Measurements from ENCODE around the gene PSMD9.

- TF ChIP-seq CTCF (IDR thresholded peaks at IDR 0.05; ENCODE audit: poor library complexity, severe bottlenecking) = no peak
- no peak for TF ChIP-seq EP300 (conservative IDR thresholded peaks at IDR 0.05; ENCODE audit: poor library complexity, severe bottlenecking)
- TF ChIP-seq POLR2AphosphoS5 (IDR thresholded peaks at IDR 0.05) = no peak
- no peak for TF ChIP-seq REST (IDR thresholded peaks at IDR 0.05; ENCODE audit: borderline replicate concordance)
- no peak for TF ChIP-seq TAF1 (IDR thresholded peaks at IDR 0.05; ENCODE audit: low read depth)
- TF ChIP-seq EZH2 (IDR thresholded peaks at IDR 0.05; ENCODE audit: borderline replicate concordance, insufficient read depth, low read length, poor library complexity, severe bottlenecking) = no peak
- no peak for TF ChIP-seq SMC3 (conservative IDR thresholded peaks at IDR 0.05; ENCODE audit: poor library complexity)
- TF ChIP-seq MXI1 (conservative IDR thresholded peaks at IDR 0.05; ENCODE audit: poor library complexity, severe bottlenecking) = no peak
- TF ChIP-seq RAD21 (conservative IDR thresholded peaks at IDR 0.05) = no peak
Observed at GRCh38 chr12:121866331-121866730, 22.3 kb upstream of the PSMD9 start.
